NCI-H2227 treated with DMSO at 0.1 percent for 48 hours (cell line): Measurements from ENCODE around the gene RARS1.

Experiments used
- DNase-seq: peaks from one replicate; lab custom pipeline; 2025; lab: John Stamatoyannopoulos, UW

The RARS1 gene

DNA sequence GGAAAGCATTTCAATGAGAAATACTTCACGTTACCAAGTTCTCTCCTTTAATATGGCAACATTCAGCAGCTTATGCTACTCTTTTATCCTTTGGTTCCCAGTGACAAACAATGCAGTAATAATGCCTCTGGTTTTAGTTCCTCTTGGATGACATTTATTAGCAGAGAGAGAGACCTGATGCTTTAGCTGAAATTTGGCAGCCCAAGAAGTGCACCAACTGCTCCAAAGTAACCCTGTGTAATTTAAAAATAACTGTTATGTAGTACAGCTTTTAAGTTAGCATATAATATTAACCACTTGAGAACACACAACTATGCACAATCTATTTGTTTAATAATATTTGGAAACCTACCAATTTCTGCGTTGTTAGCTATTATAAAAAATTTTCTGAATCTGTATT, 71.1 kb downstream of the RARS1 start:
- DNase-seq = no peak

DNA sequence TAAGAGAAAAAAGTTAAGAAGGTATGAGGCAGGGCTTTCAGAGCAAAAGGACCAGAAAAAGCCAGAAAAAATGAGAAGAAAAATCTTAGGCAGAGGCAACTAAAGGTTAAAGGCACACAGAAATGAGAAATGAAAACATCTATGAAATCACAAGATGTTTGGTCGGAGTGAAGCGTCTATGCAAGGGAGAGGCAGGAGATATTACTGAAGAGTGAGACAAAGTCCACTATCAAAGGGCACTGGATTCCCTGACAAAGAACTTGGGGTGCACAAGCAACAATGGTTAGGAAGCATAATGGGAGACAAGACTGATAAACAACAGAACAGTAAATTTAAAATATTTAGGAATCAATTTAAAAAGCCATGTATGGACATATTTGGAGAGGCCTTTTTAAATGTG, 76.0 kb downstream of the RARS1 start:
- DNase-seq = no peak

DNA sequence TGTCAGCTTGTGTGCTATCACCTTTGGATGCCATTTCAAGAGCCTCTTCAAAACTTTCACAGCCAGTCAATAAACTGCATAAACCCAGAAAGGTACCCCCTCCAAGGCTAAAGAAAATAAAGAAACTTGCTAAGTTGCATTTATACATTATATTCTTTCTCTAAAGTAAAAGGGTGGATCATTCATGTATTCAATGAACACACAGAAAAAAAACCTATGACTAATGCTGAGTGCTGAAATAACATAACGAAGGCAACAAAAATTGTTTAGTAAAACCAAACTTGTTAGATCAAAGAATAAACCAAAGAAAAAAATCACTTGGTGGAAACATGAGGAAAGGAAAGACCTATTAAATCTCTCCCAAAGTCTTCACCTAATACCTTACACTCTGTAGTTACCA, 77.7 kb downstream of the RARS1 start:
- DNase-seq = no peak

DNA sequence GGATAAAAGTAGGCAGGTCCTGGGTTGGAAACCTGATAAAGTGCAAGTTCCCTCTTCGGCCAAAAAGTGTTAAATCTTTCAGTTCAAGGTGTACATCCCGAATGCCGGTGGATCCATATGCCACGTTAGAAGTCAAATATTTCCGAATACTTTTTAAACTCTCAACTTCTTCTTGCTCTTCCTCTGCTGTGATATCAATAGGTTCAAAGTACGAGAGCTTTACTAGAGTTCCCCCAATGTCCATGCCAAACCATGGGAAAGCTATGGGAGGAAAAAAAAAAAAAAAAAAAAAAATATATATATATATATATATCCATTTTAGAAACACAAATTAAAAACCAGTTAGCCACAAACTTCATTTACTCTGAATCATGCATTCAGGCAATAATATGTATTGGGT, 82.5 kb downstream of the RARS1 start:
- no peak for DNase-seq
